ENCODE measurements around the gene SLC66A1. TPM values are rescaled to one million over a fixed set of nuclear protein-coding genes. Genes with fewer than 3 reads are reported as not detected.

Gene SLC66A1
- total RNA-seq, 2 experiments from 2014 or later = 2.3 to 3.7 TPM

GRCh38 chr1:19329188-19329587 lies 17.1 kb downstream of the SLC66A1 start:
- Histone ChIP-seq H3K27ac (ENCODE audit: low read depth in 1 of 2, low read length in 2 of 2) (no peak overlapping the region), H3K4me1 (ENCODE audit: insufficient read depth, low read length) (no peaks in the 10 kb centered on the region), H3K36me3 (ENCODE audit: insufficient read depth, low read length) (peaks cover 12% of the 10 kb centered on the region), H3K9me3 (ENCODE audit: control insufficient read depth in 1 of 2, insufficient read depth in 1 of 2, low read length in 2 of 2) (no peaks in the 10 kb centered on the region), H3K4me3 (ENCODE audit: low read length) (no peak overlapping the region), H3K27me3 (ENCODE audit: control insufficient read depth in 1 of 2, insufficient read depth in 2 of 2, low read length in 2 of 2) (no peaks in the 10 kb centered on the region)
- TF ChIP-seq, protein P1, sequence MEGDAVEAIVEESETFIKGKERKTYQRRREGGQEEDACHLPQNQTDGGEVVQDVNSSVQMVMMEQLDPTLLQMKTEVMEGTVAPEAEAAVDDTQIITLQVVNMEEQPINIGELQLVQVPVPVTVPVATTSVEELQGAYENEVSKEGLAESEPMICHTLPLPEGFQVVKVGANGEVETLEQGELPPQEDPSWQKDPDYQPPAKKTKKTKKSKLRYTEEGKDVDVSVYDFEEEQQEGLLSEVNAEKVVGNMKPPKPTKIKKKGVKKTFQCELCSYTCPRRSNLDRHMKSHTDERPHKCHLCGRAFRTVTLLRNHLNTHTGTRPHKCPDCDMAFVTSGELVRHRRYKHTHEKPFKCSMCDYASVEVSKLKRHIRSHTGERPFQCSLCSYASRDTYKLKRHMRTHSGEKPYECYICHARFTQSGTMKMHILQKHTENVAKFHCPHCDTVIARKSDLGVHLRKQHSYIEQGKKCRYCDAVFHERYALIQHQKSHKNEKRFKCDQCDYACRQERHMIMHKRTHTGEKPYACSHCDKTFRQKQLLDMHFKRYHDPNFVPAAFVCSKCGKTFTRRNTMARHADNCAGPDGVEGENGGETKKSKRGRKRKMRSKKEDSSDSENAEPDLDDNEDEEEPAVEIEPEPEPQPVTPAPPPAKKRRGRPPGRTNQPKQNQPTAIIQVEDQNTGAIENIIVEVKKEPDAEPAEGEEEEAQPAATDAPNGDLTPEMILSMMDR (IDR thresholded peaks at IDR 0.05) = no peak
- DNase-seq = no peak
- no peak for ATAC-seq (ENCODE audit: poor library complexity)
- no peaks in the 10 kb centered on the region for H3K9me3 Mint-ChIP-seq
- intact Hi-C loops (cut with DNase I, micrococcal nuclease) = no loop called here
- POLR2A ChIA-PET = no interaction called here
- CTCF ChIA-PET = no interaction called here
- no peaks in the 10 kb centered on the region for H3K36me3 Mint-ChIP-seq (ENCODE audit: low read depth)
- H3K4me3 Mint-ChIP-seq = no peak overlapping the region
- H3K27ac Mint-ChIP-seq = no peak overlapping the region
- no peaks in the 10 kb centered on the region for H3K27me3 Mint-ChIP-seq
- no peaks in the 10 kb centered on the region for H3K4me1 Mint-ChIP-seq (ENCODE audit: low read depth)

DNA sequence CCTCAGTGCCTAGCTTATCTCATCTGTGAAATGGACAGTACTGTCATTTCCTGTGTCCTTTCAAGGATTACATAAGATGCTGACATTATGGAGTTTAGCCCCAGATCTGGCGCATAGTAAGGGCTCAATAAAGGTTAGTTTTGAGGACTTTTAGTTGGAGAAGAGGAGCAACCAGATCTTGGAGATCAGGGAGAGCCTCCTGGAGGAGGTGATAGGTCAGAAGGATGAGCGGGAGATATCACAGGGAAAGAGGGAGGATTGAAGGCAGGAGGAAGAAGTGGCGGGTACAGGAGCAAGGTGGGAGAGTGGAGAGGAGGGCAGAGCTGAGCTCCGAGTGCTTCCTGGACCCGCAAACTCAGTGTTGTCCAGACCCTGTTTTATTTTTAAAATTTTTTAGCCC lies 17.5 kb downstream of the SLC66A1 start:
- Mint-ChIP-seq H3K27me3 (no peaks in the 10 kb centered on the region), H3K4me3 (no peak overlapping the region), H3K27ac (no peak overlapping the region), H3K9me3 (no peaks in the 10 kb centered on the region), H3K4me1 (ENCODE audit: low read depth) (no peaks in the 10 kb centered on the region), H3K36me3 (ENCODE audit: low read depth) (no peaks in the 10 kb centered on the region)
- no peaks in the 10 kb centered on the region for H3K4me1 ChIP-seq (ENCODE audit: insufficient read depth, low read length)
- ATAC-seq (ENCODE audit: poor library complexity) (no peak), DNase-seq (no peak)
- no peaks in the 10 kb centered on the region for H3K27me3 ChIP-seq (ENCODE audit: control insufficient read depth in 1 of 2, insufficient read depth in 2 of 2, low read length in 2 of 2)
- H3K4me3 ChIP-seq (ENCODE audit: low read length) = no peak overlapping the region
- H3K27ac ChIP-seq (ENCODE audit: low read depth in 1 of 2, low read length in 2 of 2) = no peak overlapping the region
- intact Hi-C loops (cut with DNase I, micrococcal nuclease) = no loop called here
- peaks cover 12% of the 10 kb centered on the region for H3K36me3 ChIP-seq (ENCODE audit: insufficient read depth, low read length)
- H3K9me3 ChIP-seq (ENCODE audit: control insufficient read depth in 1 of 2, insufficient read depth in 1 of 2, low read length in 2 of 2) = no peaks in the 10 kb centered on the region
- TF ChIP-seq, protein P1 (IDR thresholded peaks at IDR 0.05) = no peak
- ChIA-PET CTCF (no interaction called here), POLR2A (no interaction called here)

- CTCF ChIA-PET = no interaction called here
- H3K4me3 ChIP-seq (ENCODE audit: low read length) = no peak overlapping the region
- TF ChIP-seq, protein P1 (IDR thresholded peaks at IDR 0.05) = no peak
- Mint-ChIP-seq H3K9me3 (no peaks in the 10 kb centered on the region), H3K36me3 (ENCODE audit: low read depth) (no peaks in the 10 kb centered on the region), H3K27me3 (no peaks in the 10 kb centered on the region), H3K4me1 (ENCODE audit: low read depth) (no peaks in the 10 kb centered on the region), H3K27ac (no peak overlapping the region), H3K4me3 (no peak overlapping the region)
- peaks cover 11% of the 10 kb centered on the region for H3K36me3 ChIP-seq (ENCODE audit: insufficient read depth, low read length)
- no peak for ATAC-seq (ENCODE audit: poor library complexity)
- no peaks in the 10 kb centered on the region for H3K9me3 ChIP-seq (ENCODE audit: control insufficient read depth in 1 of 2, insufficient read depth in 1 of 2, low read length in 2 of 2)
- H3K27ac ChIP-seq (ENCODE audit: low read depth in 1 of 2, low read length in 2 of 2) = no peak overlapping the region
- no peaks in the 10 kb centered on the region for H3K27me3 ChIP-seq (ENCODE audit: control insufficient read depth in 1 of 2, insufficient read depth in 2 of 2, low read length in 2 of 2)
- intact Hi-C loops (cut with DNase I, micrococcal nuclease) = no loop called here
- no peaks in the 10 kb centered on the region for H3K4me1 ChIP-seq (ENCODE audit: insufficient read depth, low read length)
- no peak for DNase-seq
- POLR2A ChIA-PET = interaction anchor here (0.9 kb wide), 1 partner anchor 329 kb away, joined by 3 read pairs; no protein-coding TSS in a partner anchor
These were observed 18.5 kb downstream of the SLC66A1 start for GRCh38 chr1:19330449-19331135.
